HG02798 (cell line): ENCODE measurements around the gene FBXL16.
A peak's percentile ranks its signal among the peaks of the same experiment; 100 is the strongest.

Source experiments
- ATAC-seq: cut with Tn5 transposase; IDR thresholded peaks from one replicate; pipeline ENCODE4 v1.9.1; 2021; ENCODE audit warnings: mild to moderate bottlenecking; ENCODE audit not compliant: unreplicated experiment, poor library complexity

Gene FBXL16

DNA sequence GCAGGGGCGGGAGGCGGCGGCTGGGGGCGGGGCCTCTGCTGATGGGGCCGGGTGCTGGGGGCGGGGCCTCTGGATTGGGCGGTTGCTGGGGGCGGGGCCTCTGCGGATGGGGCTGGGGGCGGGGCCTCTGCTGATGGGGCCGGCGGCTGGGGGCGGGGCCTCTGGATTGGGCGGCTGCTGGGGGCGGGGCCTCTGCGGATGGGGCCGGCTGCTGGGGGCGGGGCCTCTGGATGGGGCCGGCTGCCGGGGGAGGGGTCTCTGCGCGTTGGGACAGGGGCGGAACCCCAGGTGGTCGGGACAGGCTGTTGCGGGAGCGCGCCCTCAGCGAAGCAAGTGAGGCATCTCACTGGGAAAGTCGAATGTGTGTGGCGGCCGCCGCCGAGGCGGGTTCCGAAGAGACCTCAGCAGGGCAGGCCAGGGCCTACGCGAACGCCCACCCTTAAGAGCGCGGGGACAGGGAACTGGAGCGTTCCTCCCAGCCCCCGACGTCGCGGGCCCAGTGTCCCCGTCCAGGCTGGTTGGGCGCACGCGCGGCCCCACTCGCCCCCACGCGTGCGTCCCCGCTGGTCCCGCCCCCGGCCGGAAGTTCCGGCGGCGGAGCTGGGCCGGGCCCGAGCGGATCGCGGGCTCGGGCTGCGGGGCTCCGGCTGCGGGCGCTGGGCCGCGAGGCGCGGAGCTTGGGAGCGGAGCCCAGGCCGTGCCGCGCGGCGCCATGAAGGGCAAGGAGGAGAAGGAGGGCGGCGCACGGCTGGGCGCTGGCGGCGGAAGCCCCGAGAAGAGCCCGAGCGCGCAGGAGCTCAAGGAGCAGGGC lies 25.6 kb downstream of the FBXL16 start, which contains the start of gene STUB1:
Gene STUB1, plus strand, starts transcription at position 597 of the 811 bp plus-strand sequence. Its CDS starts 116 bp downstream, at position 713.
- peak; percentile 46 for ATAC-seq

DNA sequence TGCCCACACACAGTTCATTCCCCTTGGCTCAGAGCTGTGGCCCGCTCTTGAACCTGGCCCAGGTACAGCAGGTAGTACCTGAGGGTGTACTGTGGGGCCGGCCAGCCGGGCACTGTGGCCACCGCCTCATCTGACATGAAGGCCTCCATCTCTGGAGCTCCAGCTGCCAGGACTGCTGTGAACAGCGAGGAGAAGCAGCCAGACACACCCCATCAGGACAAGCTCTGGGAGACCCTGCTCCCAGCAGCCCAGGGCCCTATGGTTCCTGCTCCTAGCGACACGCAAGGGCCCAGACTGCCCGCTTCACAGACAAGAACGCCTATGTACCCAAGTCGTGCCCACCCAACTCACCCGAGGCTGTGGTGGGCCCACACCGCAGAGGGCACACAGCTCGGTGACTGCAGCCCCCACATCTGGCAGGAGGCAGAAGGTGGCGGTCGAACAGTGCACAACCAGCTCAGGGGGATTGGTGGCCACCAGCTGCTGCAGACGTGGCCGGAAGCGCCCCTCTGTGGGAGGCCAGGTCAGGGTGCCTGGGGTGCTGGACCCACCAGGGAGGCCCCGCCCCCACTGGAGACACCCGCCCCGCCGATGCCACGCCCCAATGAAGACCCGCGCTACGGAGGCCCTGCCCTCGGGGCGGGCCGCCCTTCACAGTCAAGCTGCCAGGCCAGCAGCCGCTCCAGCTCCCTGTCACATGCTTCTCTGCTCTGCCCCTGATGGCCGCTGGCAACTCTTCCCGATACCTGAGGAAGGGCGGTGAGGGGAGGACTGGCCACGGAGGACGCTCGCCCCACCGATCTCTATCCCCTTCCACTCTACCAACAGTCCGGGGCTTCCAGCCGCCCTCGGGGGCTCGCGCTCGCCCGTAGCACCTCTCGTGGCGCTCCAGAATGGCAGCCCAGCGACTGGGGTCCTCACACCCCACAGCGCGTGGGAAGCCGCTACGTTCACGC lies 26.5 kb downstream of the FBXL16 start:
- no peak for ATAC-seq

DNA sequence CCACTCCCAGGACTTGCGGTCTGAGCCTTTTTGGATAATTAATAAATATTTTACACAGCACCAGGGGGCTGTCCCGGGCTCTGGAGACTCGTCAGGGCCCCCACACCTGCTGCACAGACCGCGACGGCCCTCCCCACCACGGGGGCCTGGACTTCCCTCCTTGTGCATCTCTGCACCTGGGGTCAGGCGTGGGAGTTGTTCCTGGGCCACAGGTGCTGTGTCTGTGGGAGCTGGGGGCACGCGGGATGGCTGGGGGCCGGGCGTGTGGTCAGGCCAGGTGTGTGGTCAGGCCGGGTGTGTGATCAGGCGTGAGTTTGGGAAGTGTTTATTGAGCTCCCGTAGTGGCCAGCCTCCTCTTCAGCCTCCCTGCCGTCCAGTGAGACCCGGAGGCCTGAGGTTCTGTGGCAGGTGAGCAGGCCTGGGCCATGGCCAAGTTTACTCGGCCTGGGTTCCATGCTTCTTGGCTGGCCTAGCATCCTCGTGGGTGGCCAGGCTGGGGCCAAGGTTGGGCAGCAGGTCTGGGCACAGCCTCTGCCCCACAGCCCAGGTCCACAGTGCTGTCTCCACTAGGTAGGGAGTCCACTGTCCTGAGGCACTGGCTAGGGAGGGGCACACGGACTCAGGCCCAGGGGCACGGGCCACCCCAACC lies 27.3 kb downstream of the FBXL16 start:
- no peak for ATAC-seq

DNA sequence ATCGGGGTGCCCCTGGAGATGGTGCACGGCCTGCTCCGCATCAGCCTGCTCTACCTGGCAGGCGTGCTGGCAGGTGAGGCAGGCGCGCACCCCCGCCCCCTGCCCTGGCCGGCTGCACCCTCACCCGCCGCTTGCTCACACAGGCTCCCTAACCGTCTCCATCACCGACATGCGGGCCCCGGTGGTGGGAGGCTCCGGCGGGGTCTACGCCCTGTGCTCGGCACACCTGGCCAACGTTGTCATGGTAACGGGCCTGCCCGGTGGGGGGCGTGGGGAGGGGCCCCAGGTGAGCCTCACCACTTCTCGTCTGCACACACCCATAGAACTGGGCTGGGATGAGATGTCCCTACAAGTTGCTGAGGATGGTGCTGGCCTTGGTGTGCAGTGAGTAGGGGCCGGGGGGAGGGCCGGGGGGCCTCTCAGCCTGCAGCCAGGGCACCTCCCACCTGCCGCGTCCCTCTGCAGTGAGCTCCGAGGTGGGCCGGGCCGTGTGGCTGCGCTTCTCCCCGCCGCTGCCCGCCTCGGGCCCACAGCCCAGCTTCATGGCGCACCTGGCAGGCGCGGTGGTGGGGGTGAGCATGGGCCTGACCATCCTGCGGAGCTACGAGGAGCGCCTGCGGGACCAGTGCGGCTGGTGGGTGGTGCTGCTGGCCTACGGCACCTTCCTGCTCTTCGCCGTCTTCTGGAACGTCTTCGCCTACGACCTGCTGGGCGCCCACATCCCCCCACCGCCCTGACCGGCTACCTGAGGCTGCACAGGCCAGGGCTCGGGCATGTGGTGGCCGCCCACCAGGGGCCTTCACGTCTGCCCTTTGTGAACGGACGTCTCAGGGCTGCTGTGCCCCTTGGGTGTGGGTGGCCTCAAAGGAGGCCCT lies 28.0 kb downstream of the FBXL16 start:
- ATAC-seq = no peak

DNA sequence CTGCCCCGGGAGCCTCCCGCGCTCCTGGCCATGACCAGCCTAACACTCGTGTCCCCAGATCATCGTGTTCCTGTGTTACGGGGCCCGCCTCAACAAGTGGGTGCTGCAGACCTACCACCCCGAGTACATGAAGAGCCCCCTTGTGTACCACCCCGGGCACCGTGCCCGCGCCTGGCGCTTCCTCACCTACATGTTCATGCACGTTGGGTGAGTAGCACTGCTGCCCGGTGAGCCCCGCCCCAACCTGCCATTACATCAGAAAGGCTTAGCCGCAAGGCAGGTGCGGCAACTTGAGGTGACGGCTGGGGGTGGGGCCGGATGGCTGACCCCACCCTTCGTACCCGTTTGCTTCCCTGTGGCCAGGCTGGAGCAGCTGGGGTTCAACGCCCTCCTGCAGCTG lies 28.7 kb downstream of the FBXL16 start:
- ATAC-seq = no peak

DNA sequence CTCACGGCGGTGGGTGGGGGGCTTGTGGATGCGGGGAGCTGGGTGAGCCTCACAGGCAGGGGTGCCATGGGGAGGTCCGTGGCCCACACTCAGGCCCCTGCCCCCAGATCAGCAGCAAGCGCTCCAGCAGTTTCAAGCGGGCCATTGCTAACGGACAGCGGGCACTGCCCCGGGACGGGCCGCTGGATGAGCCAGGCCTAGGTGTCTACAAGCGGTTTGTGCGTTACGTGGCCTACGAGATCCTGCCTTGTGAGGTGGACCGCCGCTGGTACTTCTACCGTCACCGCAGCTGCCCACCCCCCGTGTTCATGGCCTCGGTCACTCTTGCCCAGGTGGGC lies 29.1 kb downstream of the FBXL16 start:
- no peak for ATAC-seq

DNA sequence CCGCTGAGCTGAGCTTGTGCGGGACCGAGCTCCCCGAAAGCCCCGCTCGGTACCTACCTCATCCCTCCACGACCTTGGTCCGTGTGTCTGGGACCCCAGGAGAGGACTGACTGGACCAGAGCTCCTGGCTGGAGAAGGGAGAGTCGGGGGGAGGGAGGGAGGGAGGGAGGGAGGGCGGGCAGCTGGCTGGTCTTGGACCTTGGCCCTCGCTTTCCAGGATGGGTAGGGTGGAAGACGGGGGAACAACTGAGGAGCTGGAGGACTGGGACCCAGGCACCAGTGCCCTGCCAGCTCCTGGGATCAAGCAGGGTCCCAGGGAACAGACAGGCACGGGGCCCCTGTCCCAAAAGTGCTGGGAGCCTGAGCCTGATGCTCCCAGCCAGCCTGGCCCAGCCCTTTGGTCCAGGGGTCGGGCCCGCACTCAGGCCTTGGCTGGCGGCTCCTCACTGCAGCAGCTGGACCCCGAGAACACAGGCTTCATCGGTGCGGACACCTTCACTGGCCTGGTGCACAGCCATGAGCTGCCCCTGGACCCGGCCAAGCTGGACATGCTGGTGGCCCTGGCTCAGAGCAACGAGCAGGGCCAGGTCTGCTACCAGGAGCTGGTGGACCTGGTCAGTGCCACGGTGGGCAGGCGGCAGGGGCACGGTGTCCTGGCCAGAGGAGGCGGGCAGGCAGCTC lies 29.6 kb downstream of the FBXL16 start:
- no peak for ATAC-seq

DNA sequence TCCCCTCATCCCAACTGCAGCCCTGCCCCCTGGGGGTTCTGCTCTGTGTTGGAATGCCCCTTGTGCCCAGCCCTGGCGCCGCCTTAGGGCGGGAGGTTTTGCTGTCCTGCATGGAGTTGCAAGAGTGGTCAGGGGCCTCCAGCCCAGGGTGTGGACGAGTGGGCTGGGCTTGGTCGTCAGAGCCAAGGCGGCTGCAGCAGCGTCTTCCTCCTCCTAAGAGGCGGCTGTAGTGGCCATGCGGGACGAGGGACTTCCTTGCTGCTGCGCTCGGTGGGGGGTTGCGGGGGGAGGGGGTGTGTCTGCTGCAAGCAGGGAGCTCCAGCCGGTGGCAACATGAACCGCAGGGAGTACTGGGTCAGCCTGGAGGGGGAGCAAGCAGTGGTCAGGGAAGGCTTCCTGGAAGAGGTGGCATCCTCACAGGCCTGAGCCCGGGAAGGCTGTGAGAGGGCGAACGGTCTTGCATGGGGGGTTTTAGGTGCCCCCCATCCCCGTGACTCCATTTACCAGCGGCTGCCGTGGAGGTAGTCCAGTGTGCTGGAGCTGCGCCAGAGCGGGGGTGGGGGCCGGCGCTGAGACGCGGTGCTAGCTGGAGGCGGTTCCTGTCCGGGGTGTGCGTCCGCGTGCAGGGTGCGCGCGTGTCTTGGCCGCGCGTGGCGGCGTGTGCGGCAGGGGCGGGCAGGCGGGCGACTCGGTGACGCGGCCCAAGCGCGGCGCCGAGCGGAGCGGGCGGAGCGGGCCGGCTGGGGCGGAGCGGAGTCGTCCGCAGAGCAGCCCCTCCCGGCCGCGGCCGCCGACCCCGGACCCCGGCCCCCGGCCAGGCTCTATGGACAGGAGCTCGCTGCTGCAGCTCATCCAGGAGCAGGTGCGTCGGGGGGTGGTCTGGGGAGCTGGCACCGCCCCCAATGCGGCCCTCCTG lies 30.4 kb downstream of the FBXL16 start, which contains the start of gene RHBDL1:
Gene RHBDL1, plus strand, starts transcription at position 704 of the 916 bp plus-strand sequence. Its CDS starts 120 bp downstream, at position 824.
- no peak for ATAC-seq

DNA sequence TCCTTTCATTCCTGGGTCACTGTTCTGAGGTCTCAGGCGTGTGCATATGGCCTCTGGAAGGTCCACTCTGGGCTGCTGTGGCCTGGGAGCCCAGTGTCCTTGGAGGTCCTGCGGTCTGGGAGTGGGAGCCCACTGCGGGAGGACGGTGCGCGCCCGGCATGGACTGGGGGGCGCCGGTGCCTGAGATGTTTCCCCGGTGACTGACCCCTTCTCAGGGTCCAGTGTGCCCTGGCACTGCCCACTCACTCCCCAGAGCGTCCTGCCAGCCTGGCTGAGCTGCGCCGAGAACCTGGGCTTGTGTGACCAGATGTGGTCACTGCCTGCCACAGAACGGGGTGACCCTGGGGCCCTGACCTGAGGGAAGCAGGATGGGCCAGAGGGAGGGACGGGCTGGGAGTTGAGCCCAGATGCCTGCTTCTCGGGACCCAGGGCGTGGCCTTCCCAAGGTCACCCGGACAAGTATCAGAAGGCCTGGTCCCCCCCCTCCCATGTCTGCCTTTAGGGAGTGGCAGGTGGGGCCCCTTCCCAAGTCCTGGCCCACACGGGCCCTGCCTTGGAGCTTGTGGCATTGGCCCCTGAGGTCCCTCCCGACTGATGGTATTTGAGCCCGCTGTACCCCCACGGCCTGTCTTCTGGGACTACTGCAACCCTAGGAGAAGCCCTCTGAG lies 31.3 kb downstream of the FBXL16 start:
- ATAC-seq = no peak

DNA sequence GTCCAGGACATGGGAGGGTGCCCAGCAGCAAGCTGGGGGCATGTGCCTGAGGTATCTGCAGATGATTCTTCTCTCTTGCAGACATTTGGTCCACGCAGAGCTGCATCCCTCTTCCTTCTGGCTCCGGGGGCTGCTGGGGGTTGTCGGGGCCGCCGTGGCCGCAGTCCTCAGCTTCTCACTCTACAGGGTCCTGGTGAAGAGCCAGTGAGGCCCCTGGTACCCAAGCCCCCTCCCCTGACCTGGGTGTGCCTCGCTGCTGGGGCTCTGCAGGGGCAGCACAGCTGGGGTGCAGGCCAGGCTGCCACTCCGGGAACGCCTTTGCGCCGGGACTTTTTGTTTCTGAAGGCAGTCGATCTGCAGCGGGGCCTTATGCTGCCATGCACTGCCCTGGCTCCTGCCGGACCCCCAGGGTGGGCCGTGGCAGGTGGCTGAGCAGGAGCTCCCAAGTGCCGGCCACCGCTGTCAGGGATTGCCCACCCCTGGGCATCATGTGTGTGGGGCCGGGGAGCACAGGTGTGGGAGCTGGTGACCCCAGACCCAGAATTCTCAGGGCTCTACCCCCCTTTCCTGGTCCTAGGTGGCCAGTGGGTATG lies 32.1 kb downstream of the FBXL16 start:
- ATAC-seq = no peak

DNA sequence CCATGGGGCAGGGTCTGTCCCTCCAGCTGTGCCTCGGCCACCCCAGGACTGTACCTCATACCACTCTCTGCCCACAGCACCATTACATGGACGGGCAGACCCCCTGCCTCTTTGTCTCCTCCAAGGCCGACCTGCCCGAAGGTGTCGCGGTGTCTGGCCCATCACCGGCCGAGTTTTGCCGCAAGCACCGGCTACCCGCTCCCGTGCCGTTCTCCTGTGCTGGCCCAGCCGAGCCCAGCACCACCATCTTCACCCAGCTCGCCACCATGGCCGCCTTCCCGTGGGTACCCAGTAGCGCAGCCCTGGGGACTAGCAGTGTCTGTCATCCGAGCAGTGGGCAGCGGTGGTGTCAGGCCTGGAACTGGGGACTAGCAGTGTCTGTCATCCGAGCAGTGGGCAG lies 32.8 kb downstream of the FBXL16 start:
- no peak for ATAC-seq

DNA sequence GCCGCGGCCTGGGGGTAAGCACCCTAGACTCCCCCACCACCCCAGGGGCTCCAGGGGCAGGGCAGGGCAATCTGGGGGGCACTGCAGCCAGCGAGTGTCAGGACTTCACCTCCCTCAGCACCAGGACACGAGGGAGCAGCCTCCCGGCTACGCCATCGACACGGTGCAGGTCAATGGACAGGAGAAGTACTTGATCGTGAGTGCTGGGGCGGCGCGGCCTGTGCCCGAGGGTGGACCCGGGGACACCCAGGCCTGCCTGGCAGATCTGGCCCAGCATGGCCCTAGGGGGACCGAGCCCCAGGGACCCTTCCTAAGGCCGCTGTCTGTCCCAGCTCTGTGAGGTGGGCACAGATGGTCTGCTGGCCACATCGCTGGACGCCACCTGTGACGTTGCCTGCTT lies 33.2 kb downstream of the FBXL16 start:
- ATAC-seq = no peak

DNA sequence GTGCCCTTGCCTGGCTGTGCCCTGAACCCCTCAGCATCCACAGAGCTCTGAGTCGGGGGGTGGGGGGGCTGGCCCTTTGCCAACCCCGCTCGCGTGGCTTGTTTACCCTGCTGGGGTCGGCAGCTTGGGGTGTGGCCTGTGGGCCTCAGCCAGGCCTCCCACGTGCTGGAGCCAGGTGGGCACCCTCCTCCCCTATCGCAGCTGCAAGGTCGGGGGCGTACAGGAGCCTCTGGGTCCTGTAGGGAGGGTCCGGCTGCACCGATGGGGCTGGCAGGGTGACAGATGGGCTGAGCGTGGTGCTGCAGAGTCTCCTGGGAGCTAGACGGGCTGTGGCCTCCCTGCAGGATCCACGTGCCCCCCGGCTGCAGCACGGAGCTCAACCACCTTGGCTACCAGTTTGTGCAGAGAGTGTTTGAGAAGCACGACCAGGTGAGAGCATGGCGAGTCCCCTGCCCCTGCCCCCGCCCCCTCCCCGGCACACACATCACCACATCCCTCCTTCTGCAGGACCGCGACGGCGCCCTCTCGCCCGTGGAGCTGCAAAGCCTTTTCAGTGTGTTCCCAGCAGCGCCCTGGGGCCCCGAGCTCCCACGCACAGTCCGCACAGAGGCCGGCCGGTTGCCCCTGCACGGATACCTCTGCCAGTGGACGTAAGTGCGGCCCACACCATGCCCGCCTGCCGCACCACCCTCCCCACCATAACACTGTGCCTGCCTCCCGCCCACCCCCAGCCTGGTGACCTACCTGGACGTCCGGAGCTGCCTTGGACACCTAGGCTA lies 34.1 kb downstream of the FBXL16 start:
- no peak for ATAC-seq

DNA sequence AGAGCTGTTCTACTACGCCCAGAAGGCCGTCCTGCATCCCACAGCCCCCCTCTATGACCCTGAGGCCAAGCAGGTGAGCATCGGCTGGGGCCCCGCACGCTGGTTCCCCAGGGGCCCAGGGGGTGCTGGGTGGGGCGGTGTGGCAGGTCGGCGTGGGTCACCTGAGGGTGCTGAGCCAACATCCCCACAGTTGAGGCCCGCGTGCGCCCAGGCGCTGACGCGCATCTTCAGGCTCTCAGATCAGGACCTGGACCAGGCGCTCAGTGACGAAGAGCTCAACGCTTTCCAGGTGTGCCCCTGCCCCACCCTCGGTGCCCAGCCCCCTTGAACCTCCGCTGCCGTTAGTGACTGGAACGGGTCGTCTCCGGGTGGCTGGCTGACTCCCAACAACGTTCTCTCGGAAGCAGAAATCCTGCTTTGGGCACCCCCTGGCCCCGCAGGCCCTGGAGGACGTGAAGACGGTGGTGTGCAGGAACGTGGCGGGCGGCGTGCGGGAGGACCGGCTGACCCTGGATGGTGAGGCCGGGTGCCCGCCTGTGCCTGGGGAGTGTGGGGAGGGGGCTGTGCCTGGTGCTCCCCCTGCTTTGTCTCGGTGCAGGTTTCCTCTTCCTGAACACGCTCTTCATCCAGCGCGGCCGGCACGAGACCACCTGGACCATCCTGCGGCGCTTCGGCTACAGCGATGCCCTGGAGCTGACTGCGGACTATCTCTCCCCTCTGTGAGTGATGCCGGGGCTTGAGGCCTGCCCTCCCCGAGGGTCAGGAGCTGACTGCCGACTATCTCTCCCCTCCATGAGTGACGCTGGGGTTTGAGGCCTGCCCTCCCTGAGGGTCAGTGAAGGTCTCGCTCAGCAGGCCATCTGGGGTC lies 34.9 kb downstream of the FBXL16 start:
- ATAC-seq = no peak

DNA sequence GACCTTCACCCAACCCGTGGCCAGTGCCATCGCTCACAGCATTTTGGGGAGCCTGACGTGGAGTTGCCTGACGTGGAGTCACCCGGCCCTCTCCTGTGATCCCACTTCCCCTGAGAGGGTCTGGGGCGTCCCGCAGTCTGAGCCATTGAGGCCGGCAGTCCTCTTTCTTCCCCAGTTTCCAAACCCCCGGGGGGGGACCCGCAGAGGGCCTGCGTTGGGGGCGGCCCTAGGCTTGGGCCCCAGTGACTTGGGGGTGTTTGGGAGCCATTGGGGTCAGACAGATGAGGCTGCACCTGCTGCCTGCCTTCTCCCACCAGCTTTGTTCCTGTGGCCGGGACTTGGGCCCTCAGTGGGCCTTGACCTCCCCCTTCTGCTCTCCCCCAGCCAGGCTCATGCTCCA lies 35.9 kb downstream of the FBXL16 start:
- ATAC-seq = no peak
